GOT3 (cell line): ENCODE data around the gene LAD1.

Source experiments
- DNase-seq: peaks from one replicate; lab custom pipeline; 2025; ENCODE audit warnings: mixed read lengths; lab: John Stamatoyannopoulos, UW

The LAD1 gene

GRCh38 chr1:201419256-201419655 lies 20.1 kb upstream of the LAD1 start:
- DNase-seq, result no peak

- DNase-seq, result no peak
Measured at GRCh38 chr1:201418461-201418860, 19.3 kb upstream of the LAD1 start.

- DNase-seq, result no peak
Measured at GRCh38 chr1:201414051-201414738, 15.1 kb upstream of the LAD1 start.

GRCh38 chr1:201411292-201411691 lies 12.2 kb upstream of the LAD1 start:
- no peak for DNase-seq

- no peak for DNase-seq
Measured at GRCh38 chr1:201409440-201409839, 10.3 kb upstream of the LAD1 start.

GRCh38 chr1:201408834-201409200 lies 9.7 kb upstream of the LAD1 start:
- no peak for DNase-seq

- peak; percentile 91 for DNase-seq
Measured at GRCh38 chr1:201408176-201408833, 9.2 kb upstream of the LAD1 start.

- DNase-seq, result no peak
Measured at GRCh38 chr1:201406831-201407406, 7.8 kb upstream of the LAD1 start.

- no peak for DNase-seq
Measured at GRCh38 chr1:201405484-201405831, 6.3 kb upstream of the LAD1 start.

- DNase-seq, result no peak
Measured at GRCh38 chr1:201404722-201405483, 5.8 kb upstream of the LAD1 start.

- no peak for DNase-seq
Measured at GRCh38 chr1:201404055-201404454, 4.9 kb upstream of the LAD1 start.

GRCh38 chr1:201403359-201403758 lies 4.2 kb upstream of the LAD1 start:
- DNase-seq, result no peak

GRCh38 chr1:201401700-201402099 lies 2.6 kb upstream of the LAD1 start:
- no peak for DNase-seq

- DNase-seq, result no peak
Measured at GRCh38 chr1:201400852-201401230, 1.7 kb upstream of the LAD1 start.

GRCh38 chr1:201400212-201400851 lies 1.2 kb upstream of the LAD1 start:
- DNase-seq, result no peak

GRCh38 chr1:201399352-201400126 lies 415 bp upstream of the LAD1 start:
- DNase-seq, result no peak

GRCh38 chr1:201397675-201398074 lies 1.4 kb downstream of the LAD1 start:
- no peak for DNase-seq

- DNase-seq, result no peak
Measured at GRCh38 chr1:201396861-201397464, 2.2 kb downstream of the LAD1 start.

- no peak for DNase-seq
Measured at GRCh38 chr1:201395936-201396335, 3.2 kb downstream of the LAD1 start.

GRCh38 chr1:201394591-201394990 lies 4.5 kb downstream of the LAD1 start:
- DNase-seq, result no peak

GRCh38 chr1:201393076-201393475 lies 6.0 kb downstream of the LAD1 start:
- no peak for DNase-seq
